ENCODE data around the gene SLC6A17. TPM values are rescaled to one million over a fixed set of nuclear protein-coding genes. Genes with fewer than 3 reads are reported as not detected.

Gene SLC6A17
- total RNA-seq, 1 experiment from 2014 or later, result 0.17 TPM

DNA sequence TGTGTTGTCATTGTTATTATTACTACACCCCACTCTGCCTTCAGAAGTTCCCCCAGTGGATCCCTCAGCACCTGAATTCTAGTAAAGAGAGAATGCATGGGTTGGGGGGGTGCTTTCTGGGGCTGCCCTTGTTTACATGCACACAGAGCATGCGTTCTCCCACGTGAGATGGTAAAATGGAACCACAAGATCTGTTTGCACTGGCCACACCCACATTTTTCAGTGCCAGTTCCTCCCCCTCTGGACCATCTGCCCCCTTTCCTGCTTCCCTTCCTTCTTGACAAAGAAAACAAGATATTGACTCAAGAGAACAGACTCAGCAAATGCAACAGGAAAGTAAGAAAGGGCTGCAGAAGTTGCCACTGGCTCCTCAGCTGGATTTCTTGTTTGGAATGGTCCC, 8.9 kb downstream of the SLC6A17 start:
- TF ChIP-seq, protein P1, sequence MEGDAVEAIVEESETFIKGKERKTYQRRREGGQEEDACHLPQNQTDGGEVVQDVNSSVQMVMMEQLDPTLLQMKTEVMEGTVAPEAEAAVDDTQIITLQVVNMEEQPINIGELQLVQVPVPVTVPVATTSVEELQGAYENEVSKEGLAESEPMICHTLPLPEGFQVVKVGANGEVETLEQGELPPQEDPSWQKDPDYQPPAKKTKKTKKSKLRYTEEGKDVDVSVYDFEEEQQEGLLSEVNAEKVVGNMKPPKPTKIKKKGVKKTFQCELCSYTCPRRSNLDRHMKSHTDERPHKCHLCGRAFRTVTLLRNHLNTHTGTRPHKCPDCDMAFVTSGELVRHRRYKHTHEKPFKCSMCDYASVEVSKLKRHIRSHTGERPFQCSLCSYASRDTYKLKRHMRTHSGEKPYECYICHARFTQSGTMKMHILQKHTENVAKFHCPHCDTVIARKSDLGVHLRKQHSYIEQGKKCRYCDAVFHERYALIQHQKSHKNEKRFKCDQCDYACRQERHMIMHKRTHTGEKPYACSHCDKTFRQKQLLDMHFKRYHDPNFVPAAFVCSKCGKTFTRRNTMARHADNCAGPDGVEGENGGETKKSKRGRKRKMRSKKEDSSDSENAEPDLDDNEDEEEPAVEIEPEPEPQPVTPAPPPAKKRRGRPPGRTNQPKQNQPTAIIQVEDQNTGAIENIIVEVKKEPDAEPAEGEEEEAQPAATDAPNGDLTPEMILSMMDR (conservative IDR thresholded peaks at IDR 0.05), result no peak

More for the DNA sequence above, 8.9 kb downstream of the SLC6A17 start:
- Histone ChIP-seq H3T11ph (ENCODE audit: low read length) (no peak overlapping the region), H2AFZ (ENCODE audit: low read length) (no peak overlapping the region), H4K8ac (replicated peaks; ENCODE audit: insufficient read length, low read depth, low read length) (no peak overlapping the region), H2BK120ac (ENCODE audit: low read depth, low read length, poor library complexity, severe bottlenecking) (no peak overlapping the region), H3K79me2 (ENCODE audit: insufficient read depth, low read length) (no peaks in the 10 kb centered on the region), H3K14ac (ENCODE audit: insufficient read depth, low read length) (no peak overlapping the region), H3K23me2 (ENCODE audit: insufficient read length, low read depth, low read length, poor library complexity, severe bottlenecking) (no peaks in the 10 kb centered on the region), H3K4me1 (ENCODE audit: insufficient read depth, low read length) (no peaks in the 10 kb centered on the region), H2BK12ac (ENCODE audit: insufficient read length, low read depth, low read length) (no peak overlapping the region), H3K9ac (ENCODE audit: extremely low read depth, insufficient read length, low read length) (no peak overlapping the region), H4K20me1 (ENCODE audit: control insufficient read depth, insufficient read depth, insufficient read length) (peaks cover 3% of the 10 kb centered on the region), H2BK5ac (ENCODE audit: insufficient read length, low read length) (no peak overlapping the region), H3K79me1 (ENCODE audit: insufficient read depth, low read depth, low read length, poor library complexity, severe bottlenecking) (no peaks in the 10 kb centered on the region), H3K27ac (ENCODE audit: insufficient read length, low read depth, low read length) (no peak overlapping the region), H3K56ac (ENCODE audit: insufficient read length, low read depth, low read length) (no peak overlapping the region), H2AK5ac (ENCODE audit: insufficient read length, low read length) (no peak overlapping the region), H3K23ac (ENCODE audit: insufficient read length, low read depth, low read length) (no peak overlapping the region), H3K18ac (ENCODE audit: insufficient read length, low read depth, low read length) (no peak overlapping the region), H3K27me3 (ENCODE audit: insufficient read depth, low read length) (no peaks in the 10 kb centered on the region; the same call in 1 of the 2 replicates), H4K5ac (ENCODE audit: insufficient read length, low read depth, low read length) (no peak overlapping the region), H3K9me3 (ENCODE audit: control insufficient read depth, low read depth, low read length) (no peaks in the 10 kb centered on the region), H3K4me2 (ENCODE audit: insufficient read depth, insufficient read length, low read length) (no peak overlapping the region), H3K4ac (ENCODE audit: low read depth, low read length) (no peak overlapping the region), H2BK15ac (ENCODE audit: low read depth, low read length) (no peak overlapping the region), H2BK20ac (ENCODE audit: low read depth, low read length, poor library complexity, severe bottlenecking) (no peak overlapping the region), H4K91ac (ENCODE audit: insufficient read length, low read depth, low read length) (no peak overlapping the region)
- WGBS (ENCODE audit: extremely low coverage, insufficient read length, low lambda C conversion rate), result no CpG with 5 or more reads among the region's 2 CpGs
- Mint-ChIP-seq H3K27ac (no peak overlapping the region), H3K9me3 (no peaks in the 10 kb centered on the region; a peak in 1 of 5 replicates), H3K4me1 (peaks cover 6 to 7% of the 10 kb centered on the region in 2 experiments), H3K4me3 (no peak overlapping the region), H3K27me3 (ENCODE audit: low read depth) (peaks cover 55% of the 10 kb centered on the region), H3K36me3 (ENCODE audit: insufficient read depth in 1 of 3, low read depth in 3 of 3) (no peaks in the 10 kb centered on the region)
- DNase-seq, result no peak

All from H9 (cell line).